ENCODE results near the gene ASGR1.

The ASGR1 gene

DNA sequence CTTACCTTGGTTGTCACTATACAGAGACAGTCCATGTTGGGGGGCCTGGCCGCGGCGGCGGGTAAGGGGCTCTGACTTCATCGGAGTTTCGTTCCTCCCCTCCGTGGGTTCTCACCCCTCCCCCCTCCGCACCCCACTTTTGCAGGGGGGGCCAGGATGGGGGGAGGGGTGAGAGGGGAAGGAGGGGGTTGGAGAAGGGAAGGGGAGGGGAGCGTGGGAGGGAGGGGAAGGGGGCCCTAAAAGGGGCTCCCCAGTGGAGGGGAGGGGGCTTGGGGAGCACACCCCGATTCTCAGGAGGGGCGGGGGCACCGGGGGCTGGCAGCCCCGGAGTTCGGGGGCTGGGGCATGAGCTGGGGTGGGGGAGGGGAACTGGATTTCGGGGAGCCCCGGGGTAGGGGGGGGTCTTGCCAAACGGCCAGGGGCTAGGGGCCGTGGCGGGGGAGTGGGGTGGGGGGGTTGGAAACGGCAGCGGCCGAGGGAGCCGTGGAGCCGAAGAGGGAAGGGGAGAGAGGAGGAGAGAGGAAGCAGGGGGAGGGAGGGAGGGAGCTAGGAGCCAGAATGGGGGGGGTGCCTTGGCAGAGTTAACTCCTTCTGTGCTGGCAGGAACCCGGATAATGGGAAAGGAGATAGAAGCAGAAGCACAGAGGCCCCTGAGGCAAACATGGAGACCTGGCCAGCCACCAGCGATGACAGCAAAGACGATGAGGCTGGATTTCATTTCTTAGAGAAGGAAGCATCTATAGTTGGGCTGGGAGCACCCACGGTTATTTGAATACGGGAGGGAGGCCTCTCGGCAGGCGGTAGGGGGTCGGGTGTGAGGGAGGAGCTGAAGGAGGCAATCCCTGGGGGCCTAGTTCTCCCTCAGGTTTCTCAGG lies 38.2 kb upstream of the ASGR1 start:
- DNase-seq, result peak in 35 of 42 donors; percentile 42 to 86 (median 65)
- intact Hi-C loops (cut with DNase I), result no loop called here

DNA sequence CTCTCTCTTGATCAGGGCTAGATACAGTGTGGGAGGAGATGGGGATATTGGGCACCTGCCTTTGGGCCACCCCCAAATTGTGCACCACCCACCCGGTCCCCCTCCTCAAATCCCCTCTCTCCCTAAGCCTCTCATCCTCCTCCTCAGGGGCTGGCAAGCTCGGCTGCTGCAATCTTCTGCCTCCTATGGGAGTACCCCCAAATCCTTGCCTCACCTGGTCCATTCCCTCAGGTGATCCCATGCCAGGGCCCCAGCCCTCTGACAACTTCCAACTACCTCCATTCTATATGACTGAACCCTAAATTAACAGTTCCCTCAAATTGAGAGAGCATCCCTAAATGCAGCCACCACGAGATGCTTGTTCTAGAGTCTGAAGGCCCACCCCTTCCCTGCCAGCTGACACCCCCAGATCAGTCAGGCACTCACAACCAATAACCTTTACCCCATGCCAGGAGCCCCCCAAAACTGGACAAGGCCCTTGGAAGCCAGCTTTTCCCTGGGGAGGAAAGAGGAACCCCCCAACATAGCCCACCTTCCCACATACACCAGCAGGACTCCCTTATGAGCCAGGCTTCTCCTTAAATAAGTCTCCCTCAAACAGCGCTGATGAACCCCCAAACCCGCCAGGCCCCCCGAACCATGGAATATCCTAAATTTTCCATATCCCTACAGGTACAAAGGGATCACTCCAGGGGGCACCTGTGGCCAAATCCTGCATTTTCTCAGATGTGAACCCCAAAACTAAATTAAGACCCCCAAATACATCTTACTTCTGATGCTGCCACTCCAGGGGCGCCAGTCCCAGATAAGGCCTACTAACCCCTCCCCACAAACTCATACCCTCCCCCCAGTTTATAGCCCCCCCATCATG lies 37.3 kb upstream of the ASGR1 start:
- intact Hi-C loops (cut with DNase I), result no loop called here
- DNase-seq, result peak in 6 of 42 donors; percentile 38 to 68 (median 64)

DNA sequence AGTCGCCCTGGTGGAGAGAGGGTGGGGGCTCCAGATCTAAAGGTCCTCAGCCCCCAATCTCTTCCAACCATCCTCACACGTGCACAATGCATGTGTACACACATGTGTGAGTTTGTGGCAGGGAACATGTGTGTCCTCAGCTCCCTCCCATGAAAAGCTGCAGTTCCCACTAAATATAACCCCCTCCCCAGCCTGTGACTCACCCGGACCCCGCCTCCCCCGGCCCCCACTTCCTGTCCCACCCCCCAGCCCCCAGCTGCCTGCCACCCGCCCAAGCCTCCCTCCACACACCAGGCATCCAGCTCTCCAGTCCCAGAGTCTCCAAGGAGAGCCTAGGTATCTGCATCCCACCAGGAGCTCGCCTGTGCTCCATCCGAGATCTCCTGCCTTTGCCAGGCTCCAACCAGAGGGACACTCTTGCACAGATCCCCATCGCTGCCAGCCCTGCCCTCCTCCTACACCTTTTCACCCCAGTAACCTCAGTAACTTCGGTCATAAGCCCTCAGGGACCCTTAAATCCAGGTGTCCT lies 36.5 kb upstream of the ASGR1 start:
- intact Hi-C loops (cut with DNase I), result no loop called here
- peak in 8 of 42 donors; percentile 36 to 73 (median 56) for DNase-seq

DNA sequence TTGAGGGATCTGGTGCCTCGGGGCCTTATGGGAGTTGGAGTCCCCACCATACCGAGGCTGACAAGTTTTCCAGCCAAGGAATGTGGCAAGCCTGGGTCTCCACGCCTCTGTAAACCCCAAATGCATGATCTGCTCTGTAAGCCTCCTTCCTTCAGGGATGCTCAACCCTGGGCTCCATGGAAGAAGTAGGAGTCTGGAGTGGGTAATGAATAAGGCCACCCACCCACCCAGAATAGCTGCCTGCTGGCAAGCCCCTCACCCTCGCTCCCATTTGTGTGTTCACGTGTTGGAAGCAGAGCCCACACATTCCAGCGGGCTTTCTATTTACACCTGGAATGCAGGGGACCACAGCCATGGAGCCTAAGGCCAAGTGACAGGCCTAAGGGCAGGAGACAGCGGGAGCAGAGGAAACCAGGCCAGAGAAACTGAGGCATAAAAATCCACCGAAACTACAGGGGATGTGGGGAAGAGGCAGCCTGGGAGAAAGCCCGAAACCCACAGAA lies 36.0 kb upstream of the ASGR1 start:
- intact Hi-C loops (cut with DNase I), result no loop called here
- DNase-seq, result no peak

DNA sequence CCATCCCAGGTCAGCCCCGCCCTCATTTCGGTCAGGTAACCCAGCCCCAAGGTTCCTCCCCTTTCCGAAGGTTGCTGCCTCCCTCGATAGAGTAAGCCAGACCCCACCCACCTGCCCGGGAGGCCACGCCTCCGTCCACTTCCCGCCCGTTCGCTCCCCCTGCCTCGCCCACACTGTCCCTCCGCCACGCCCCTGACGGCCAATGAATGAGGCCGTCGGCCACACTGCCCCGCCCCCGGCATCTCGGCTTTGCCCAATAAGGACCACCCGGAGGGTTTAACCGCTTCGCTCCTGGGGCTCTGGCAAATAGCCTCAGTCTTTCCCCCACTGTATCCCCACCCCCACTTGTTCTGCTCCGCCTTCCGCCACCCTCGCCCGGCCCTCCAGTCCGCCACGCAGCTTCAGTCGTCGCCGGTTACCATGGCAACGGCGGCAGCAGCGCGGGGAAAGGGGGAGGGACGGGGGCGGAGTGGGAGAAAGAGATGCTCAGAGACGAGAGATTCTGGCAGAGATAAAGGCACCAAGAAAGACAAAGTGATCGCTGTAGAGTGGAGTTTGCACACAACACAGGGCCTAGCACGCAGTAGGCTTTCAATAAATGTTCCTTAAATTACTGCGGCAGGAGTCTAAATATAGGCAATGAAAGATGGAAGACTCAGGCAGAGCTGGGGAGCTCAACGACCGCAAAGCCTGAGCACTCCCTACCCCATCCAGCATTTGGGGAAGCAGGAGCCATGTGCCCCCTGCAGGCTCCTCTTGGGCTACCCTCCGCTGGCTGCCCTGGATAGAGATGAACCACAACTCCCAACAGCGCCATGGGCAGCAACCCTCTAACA lies 35.3 kb upstream of the ASGR1 start:
- peak; percentile 88 to 98 (median 96) for DNase-seq
- intact Hi-C loops (cut with DNase I), result no loop called here

DNA sequence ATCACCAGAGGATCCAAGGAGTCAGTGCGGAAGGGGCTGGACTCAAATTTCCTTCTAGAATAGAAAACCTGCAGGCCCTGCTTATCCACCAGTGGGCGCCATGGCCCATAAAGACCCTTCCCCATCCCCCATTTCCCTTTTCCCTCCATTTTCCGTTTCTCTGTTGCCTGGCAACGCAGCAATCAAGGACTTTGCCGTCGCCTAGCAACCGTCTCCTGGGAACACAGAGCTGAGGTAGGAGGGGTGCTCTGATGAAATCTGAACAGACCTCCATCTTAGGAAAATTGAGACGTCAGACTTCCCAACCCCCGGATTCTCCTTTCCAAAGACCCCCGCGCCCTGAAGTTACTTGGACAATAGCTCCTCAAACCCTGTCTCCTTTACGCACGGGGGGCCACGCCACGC lies 34.7 kb upstream of the ASGR1 start:
- DNase-seq, result peak; percentile 68 to 96 (median 85)
- intact Hi-C loops (cut with DNase I), result no loop called here

DNA sequence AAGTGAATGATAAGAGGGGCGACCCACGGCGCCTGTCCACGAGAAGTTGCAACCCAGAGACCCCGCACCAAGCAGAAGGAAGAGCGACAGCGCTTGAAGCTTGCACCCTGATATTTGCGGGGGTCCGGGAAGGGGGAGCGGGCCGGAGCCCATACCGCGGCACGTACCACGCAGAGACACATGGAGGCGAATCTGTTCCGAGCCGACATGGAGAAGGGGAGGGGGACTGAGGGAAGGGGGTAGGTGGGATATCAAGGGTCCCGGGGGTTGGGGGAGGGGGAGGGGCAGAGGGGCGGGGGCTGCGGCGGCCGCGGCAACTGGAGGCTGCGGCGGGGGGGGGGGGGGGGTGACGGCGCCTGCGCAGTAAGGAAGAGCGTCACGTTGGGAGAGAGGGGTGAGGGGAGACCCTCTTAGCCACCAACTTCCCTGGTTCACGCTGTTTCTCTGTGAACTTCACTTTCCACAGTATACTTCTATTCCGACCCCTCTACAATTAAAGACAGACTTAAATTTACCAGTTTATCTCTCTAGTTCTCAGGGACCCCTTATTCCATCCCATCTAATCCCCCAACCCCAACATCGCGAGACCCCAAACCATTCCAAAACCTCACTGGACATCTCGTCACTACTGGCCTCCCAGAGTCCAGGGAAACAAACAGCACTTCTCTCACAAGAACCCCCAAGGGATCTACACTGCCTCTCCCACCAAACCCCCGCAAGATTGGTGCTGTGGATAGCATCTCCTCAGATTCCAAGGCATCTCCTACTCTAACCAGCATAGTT lies 32.5 kb upstream of the ASGR1 start:
- intact Hi-C loops (cut with DNase I), result no loop called here
- peak in 1 of 42 donors; percentile 16 for DNase-seq

DNA sequence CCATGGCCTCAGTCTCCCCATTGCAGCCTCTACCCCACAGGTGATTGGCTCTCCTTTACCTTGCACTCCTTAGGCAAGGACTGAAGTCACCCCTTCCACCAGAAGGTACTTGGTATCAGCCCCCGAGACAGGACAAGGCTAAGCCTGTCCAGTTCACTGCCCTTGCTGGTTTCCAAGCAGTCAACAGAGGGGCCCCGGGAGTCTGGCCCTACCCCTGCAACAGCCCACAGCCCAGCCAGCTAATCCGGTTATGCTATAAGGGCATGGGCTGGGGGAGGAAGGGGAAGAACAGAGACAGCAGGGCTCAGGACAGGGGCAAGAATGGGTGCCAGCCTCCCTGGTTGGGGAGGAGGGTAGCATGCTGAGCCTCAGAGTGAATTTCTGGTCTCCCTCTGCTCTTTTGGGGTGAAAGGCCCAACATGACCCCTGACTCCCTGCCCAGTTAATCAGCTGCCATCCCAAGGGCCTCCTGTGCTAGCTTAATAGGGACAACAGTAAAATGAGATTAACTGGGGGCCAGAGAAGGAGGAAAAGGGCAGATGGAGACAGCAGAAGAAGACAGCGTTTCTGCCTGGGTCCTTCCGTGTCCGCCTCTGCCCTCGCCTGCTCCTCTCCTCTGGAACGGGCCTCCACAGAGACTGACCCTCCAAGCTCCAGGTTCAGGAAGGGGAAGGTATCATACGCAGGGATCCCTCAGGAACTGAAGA lies 29.7 kb upstream of the ASGR1 start:
- intact Hi-C loops (cut with DNase I), result no loop called here
- no peak for DNase-seq

DNA sequence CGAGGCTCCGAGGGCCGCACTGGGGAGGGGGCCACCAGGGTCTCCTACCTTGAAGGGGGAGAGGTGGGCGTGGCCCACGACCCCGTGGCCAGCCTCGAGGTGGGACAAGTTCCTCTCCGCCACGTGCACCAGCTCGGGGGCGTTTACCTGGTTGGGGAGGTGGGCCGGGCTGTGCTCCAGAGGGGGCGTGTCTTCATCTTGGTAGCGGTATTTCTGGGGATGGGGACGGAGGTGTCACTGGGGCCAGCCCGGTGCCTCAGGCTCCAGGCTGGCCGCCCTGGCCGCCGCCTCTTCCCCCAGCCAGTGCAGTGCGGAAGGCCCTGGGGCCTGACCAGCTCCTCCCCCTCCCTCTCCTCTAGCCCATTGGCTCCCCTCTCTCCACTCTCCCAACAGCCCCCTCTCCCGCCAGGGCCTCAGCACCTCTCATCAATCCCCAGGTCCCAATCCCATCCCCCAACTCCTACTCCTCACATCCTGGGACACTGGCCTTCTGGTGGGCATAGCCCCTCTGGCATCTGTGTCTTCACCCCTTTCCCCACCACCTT lies 28.9 kb upstream of the ASGR1 start:
- DNase-seq, result no peak
- intact Hi-C loops (cut with DNase I), result no loop called here

DNA sequence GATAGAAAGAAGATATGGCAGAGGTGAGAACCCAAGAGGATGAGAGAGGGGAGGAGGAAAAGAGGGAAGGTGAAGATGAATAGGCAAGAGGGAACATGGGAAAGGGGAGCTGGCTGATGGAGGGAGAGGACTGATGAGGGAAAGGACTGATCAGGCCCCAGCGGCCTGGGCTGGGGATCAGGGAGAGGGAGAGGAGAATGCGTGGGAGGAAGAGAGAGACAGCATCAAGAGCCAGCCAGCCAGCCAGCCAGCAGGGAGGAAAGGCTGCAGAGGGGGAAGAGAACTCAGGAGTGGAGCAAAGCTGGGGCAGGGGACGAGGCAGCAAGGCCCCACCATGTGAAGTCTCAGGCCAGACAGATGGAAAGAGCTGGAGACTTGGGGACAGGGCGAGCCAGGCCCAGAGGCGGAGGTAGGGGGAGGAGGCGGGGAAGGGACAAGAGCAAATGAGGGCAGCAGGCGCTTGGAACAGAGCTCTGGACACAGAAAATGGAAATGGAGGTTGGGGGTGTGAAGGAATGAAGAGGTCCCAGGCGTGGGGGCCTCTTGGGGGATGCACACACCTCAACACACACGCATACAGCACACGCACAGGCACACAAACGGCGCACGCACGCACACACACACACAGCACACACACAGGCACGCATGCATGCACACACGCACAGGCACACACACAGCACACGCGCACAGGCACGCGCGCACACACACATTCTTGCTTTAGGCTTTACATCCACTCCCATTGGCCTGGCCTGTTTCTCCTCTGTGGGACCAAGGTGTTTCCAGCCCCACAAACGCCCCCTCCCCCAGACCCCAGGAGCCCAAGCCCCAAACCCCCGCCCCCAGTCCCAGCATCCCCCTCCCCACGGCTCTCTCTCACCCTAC lies 28.2 kb upstream of the ASGR1 start:
- intact Hi-C loops (cut with DNase I), result no loop called here
- DNase-seq, result no peak

DNA sequence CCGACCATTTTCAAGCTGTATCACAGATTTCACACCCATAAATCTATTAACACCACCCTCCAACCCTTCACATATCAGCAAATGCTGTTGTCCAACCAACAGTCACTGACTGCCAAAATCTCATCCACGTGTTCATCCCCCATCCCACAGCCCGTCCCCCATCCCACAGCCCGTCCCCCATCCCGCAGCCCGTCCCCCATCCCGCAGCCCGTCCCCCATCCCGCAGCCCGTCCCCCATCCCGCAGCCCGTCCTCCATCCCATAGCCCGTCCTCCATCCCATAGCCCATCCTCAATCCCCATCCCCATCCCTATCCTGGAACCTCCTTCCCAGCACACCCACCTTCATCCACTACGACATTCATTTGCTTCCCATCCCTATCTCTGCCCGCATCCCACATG lies 26.4 kb upstream of the ASGR1 start:
- intact Hi-C loops (cut with DNase I), result no loop called here
- no peak for DNase-seq

DNA sequence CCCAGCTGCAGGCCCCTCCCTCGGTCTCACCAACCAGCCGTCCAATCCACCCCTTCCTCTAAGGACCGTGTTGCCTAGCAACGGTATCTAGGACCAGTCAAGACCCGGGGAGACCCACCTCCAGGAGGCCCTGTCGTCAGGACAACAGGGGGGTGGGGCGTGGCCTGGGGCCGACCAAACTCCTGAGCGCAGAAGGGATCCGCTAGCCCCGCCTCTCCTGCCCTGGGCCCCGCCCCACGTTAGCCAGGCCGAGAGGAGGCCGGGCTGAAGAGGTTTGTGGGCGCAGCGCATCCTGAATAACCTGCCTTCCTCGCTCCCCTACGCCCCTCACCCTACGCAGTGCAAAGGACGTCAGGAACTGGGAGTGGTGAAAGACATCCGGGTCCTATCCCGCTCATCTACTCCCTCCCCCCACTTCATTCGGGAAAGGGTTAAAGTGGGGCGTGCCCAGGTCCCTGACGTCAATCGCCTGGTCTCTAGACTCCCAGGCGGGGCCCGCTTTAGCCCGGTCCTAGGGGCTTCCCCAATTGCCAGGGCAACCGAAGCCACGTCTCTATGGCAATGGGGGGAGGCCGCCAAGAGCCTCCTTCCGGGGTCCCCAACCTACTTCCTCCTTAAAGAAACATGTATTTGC lies 25.8 kb upstream of the ASGR1 start:
- DNase-seq, result peak; percentile 55 to 91 (median 78)
- intact Hi-C loops (cut with DNase I), result no loop called here

DNA sequence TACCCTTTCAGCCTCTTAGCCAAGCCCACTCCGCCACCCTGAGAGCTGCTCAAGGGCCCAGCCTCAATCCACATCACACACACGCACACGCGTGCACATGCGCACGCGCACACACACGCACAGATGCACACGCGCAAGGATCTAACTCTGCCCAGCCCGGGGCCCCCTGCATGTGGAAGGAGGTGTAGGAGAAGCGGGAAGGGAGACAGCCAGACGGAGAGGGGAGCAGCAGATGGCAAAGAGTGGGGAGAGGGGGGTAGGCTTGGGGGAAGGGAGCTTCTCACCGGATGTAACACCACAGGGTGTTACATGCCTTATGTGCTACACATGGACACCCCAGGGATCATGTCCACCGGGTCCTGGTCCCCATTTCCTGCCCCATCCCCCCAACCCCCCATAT lies 25.2 kb upstream of the ASGR1 start:
- intact Hi-C loops (cut with DNase I), result no loop called here
- no peak for DNase-seq

DNA sequence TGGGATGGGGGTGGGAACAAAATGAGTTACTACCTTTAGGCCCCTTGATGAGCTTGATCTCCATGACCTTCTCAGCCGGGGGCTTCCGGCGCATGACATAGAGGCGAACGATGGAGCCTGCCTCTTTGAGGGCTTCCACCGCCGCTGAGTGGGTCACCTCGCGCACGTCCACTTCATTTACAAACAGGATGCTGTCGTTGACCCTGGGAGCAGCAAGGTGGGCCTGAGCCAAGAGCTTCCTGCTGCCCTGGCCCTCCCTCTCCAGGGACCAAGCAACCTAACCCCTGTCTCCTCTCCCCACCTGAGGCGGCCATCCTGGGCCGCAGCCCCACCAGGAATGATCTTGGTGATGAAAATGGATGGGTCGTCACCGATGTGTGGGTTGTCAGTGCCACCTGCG lies 24.2 kb upstream of the ASGR1 start:
- intact Hi-C loops (cut with DNase I), result no loop called here
- no peak for DNase-seq

DNA sequence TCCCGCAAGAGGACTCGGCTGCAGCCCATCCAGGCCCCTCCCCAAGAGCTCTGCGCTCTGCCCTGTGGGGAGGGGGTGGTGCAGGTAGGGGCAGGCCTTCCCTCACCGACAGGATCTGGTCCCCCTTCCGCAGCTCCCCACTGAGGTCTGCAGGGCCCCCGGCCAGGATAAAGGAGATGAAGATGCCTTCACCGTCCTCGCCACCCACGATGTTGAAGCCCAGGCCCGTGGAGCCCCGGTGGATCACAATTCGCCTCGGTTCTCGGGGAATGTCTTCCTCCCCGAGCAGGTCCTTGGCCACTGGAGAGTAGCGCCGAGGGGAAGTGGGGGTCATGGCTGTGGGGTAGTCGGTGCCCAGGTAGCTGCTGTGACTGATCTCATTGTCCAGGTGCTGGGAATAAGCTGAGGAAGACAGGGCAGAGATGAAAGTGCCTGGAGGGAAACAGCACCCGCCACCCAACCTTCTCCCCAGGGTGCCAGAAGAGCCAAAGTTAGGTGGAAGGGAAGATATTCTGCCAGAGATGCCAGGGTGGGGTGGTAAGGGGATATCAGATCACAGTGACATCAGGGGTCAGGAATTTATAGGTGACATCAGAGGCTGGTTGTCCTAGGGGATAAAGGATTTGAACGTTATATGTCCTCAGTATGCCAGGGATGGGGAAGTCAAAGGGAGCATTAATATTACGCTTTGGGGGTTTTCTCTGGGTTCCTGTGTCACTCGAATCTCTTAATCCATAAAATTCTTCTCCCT lies 17.7 kb upstream of the ASGR1 start:
- intact Hi-C loops (cut with DNase I), result no loop called here
- DNase-seq, result no peak

All from head of caudate nucleus (tissue), 42 donors.